HG02884 (cell line): ENCODE results near the gene KIF26B.

Experiments
- ATAC-seq: cut with Tn5 transposase; IDR thresholded peaks from one replicate; pipeline ENCODE4 v1.9.1; 2021; ENCODE audit warnings: mild to moderate bottlenecking, moderate library complexity; ENCODE audit not compliant: unreplicated experiment

The KIF26B gene

GRCh38 chr1:245409341-245410195 is 254.8 kb downstream of the KIF26B start:
- ATAC-seq = no peak

- ATAC-seq = no peak
Measured at GRCh38 chr1:245411245-245412036, 256.7 kb downstream of the KIF26B start.

DNA sequence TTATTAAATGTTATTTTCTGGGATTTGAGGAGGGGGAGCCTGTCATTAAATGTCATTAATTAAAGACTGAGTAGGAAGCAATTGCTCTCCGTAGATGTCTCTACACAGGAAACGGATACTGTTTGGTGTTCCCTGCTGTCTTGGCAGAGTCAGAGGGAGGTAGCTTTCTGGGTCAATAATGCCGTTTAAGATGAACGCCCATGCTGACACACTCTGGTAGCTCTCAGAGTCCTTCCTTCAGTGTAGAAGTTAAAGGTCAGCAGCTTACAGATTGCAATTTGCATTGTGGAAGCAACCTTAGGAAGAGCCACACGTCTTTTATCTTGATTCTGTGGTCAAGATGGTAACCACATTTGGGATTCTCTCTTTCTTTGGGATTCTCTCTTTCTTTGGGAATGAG is 257.5 kb downstream of the KIF26B start:
- no peak for ATAC-seq

DNA sequence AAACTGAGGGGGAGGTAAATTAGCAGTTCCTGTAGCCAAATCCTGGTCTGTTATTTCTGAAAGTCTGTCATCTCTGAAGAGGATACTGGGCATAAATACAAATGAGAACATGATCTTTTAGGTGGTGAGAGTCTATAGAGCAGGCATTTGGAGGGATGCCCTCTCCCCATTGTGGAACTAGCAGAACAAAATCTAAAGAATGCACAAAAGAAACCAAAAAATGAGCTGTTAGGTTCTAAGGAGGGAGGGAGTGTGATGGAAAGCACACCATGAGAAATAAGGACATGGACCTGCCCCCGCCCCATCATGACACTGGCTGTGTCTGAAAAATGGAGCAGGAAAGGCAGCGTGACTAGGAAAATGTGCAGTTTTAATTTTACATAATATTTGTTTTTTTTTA is 262.0 kb downstream of the KIF26B start:
- ATAC-seq = no peak

- ATAC-seq = no peak
Measured at GRCh38 chr1:245418077-245418476, 263.3 kb downstream of the KIF26B start.

DNA sequence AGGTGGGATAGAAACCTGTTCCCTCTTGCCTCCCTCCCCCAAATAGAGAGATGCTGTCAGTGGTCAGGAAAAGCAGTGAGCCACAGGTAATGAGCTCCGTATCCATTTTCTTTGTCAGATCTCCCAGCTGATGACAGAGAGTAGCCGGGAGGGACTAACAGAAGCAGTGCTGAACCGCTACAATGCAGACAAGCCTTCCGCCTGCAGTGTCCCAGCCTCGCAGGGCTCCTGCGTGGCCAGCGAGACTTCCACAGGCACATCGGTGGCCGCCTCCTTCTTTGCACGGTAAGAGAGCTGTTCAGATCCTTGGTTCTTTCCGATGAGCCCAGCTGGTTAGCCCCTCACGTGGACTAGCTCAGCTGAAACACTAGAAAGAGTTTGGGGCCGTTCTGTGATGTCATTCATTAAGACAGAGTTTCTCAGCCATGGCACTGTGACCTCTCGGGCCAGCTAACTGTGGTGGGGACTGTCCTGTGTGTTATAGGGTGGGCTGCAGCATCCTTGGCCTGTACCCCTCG is 264.7 kb downstream of the KIF26B start:
- no peak for ATAC-seq

DNA sequence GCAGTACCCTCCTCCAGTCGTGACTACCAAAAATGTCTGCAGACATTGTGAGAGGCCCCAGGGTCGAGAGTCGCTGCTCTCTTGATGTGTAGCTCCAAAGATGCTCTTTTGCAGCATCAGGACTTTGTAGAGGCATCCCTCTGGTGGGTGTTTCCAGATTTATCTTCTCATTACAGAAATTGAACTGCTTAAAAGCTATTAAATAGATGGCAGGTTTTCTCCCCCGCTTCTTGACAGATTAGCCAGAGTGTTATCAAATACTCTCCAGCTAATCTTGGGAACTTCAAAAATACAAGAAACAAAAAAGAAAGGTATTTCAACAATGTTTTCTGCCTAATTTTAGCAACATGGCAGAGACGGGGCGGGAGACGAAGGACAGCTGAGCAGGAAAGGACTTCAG is 265.2 kb downstream of the KIF26B start:
- ATAC-seq = no peak

DNA sequence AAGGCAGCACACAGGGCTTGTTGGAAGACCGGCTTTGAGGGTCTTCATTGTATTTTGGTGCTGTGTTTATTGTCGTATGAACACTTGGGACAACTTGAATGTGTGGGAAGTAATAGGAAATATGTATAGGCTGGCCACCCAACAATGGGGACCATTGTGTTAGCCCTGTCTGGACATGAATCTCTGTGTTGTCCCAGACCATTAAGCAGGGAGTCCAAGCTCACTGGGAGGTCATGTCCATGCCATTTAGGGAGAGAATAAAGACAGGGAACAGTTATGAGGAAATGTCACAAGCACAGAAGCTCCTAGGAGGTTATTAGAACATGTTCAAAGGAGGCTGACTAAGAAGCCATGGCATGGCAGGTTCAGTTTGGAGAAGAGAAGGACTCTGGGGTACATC is 266.1 kb downstream of the KIF26B start:
- ATAC-seq = no peak

GRCh38 chr1:245428681-245429080 is 273.9 kb downstream of the KIF26B start:
- no peak for ATAC-seq

DNA sequence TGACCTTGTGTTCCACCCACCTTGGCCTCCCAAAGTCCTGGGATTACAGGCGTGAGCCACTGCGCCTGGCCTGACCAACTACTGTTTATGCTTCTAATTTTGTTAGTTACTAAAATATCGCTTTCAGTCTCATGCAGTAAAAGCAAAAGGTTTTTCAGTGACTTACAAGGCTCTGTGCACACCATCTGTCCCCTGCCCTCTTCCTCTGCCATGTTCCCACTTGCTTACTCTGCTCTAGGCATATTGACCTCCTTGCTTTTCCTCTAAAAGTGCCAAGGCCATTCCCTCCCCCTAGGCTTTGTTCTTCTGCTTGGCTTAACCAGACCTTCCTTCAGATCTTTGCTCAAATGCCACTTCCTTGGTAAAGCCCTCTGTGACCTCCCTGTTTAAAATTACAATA is 276.9 kb downstream of the KIF26B start:
- ATAC-seq = no peak

GRCh38 chr1:245432228-245432875 is 277.6 kb downstream of the KIF26B start:
- no peak for ATAC-seq

GRCh38 chr1:245433561-245433960 is 278.8 kb downstream of the KIF26B start:
- ATAC-seq = no peak

DNA sequence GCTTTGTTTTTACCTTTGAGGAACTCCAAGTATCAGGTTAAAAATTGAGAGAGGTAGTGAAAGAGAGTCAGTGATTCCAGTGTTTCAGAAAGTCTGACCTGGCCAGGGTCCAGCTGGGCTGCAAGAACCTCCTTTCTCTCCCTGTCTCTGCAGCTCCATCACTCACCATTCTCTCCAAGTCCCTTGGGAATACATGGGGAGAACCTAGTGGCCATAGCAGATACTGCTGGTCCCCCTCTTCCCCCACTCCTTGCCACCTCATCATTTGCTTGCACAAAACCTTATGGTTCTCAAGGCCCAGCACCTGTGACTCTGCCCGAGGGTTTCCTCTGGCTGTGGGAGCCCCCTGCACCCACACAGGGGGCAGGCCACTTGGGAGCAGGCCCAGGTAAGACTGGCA is 279.5 kb downstream of the KIF26B start:
- ATAC-seq = no peak

DNA sequence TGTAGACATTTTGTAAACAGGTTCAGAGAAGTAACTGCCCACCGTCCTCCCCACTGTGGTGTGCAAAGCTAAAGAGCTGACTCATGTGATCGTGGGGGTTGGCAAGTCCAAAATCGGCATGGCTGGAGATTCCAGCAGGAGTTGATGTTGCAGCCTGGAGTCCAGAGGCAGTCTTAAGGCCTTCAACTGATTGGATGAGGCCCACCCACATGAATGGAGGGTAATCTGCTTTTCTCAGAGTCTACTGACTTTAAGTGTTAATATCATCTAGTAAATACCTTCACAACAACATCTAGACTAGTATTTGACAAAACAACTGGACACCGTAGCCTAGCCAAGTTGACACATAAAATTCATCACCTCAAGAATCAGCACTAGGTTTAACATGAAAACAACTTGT is 281.6 kb downstream of the KIF26B start:
- ATAC-seq = no peak

DNA sequence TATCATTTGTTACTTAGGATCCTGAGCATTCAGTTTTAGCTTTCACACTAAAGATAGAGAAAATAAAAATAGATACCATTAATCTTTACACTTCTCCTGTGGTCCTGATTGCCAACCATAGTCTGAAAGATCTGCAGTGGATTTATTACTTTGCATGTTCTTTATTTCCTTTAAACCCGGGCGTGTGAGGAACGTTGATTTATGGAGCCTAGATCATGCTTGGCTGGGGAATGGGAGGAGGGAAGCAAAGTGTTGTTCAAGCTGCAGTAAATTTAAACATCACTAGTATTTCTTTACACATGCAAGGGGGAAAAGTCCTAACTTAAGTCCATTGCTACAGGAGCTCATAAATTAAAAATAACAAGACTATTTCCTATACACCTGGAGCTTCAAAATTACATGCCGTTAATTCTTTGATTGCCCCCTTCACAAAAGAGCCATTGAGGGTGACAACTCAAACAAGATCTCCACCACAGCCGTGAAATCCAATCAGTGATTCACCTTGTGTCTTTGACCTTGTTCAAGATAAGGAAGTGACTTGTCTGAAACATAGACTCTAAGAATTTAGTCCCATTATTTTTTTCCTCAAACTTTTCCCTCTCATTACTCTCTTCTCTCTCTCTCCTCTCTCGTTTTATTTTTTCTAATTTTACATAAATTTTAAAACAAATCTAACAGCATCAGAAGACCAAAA is 282.7 kb downstream of the KIF26B start:
- no peak for ATAC-seq

DNA sequence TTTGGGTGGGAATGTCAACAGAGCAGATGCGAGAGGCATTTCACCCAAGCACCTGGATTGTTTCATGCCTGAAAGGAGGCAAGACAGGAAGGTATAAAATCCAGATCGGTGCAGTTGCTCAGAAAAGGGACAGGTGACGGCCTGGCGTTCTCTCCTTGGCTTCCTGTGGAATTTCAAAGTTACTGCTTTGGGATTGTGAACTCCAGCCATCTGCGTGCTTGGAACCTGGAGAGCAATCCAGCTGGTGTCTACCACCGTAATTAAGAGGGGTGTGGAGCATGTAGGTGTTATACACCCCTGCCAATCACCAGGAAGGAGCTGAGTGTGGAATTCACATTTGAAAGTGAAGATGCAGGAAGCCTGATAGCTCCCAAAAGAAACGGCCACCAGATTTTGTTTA is 286.1 kb downstream of the KIF26B start:
- no peak for ATAC-seq

- ATAC-seq = no peak
Measured at GRCh38 chr1:245441689-245442088, 286.9 kb downstream of the KIF26B start.

- no peak for ATAC-seq
Measured at GRCh38 chr1:245444147-245444828, 289.5 kb downstream of the KIF26B start.

GRCh38 chr1:245444945-245445344 is 290.2 kb downstream of the KIF26B start:
- no peak for ATAC-seq

GRCh38 chr1:245448531-245448930 is 293.7 kb downstream of the KIF26B start:
- ATAC-seq = no peak
